Measurements from ENCODE around the gene TPM1. TPM values are rescaled to one million over a fixed set of nuclear protein-coding genes. Genes with fewer than 3 reads are reported as not detected.

Gene TPM1
- total RNA-seq, 1 donor from 2014 or later = 106 TPM

DNA sequence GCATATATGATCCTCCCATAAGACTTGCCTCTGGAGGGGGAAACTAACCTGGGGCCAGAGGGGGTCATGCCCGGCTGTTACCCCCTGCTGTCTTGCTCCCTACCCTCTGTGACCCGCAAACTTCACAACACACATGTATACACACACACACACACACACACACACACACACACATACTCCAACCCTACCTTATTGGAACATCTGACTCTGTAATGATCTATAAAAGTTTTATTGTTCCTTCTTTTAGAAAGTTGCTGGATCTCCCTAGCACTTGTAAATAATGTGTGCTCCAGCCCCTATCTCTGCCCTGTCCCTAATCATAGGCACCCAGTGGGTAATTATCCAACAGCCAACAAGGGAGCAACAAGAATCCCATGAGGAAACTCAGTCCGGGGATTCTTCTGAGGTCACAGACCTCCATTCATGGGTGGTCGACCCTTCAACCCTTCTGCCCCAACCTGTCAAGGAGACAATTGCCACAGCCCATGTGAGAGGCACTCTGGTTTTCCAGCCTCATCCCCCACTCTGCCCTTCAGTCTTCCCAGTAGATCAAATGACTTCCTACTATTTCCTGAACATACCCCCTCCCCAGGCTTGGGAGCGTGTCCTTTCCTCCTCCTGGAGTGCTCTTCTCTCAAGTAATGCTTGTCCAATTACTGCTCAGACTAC, 14.0 kb upstream of the TPM1 start:
- DNase-seq (ENCODE audit: low spot score) = no peak
- H3K27me3 Mint-ChIP-seq (ENCODE audit: unreplicated experiment) = peaks cover 1% of the 10 kb centered on the region
- H3K36me3 Mint-ChIP-seq (ENCODE audit: low read depth, unreplicated experiment) = no peaks in the 10 kb centered on the region
- no peak overlapping the region for H3K4me3 Mint-ChIP-seq (ENCODE audit: unreplicated experiment)
- peaks cover 3% of the 10 kb centered on the region for H3K4me1 Mint-ChIP-seq (ENCODE audit: unreplicated experiment)
- H3K9me3 Mint-ChIP-seq (ENCODE audit: unreplicated experiment) = no peaks in the 10 kb centered on the region
- no peak overlapping the region for H3K27ac Mint-ChIP-seq (ENCODE audit: unreplicated experiment)
- TF ChIP-seq, protein P1, sequence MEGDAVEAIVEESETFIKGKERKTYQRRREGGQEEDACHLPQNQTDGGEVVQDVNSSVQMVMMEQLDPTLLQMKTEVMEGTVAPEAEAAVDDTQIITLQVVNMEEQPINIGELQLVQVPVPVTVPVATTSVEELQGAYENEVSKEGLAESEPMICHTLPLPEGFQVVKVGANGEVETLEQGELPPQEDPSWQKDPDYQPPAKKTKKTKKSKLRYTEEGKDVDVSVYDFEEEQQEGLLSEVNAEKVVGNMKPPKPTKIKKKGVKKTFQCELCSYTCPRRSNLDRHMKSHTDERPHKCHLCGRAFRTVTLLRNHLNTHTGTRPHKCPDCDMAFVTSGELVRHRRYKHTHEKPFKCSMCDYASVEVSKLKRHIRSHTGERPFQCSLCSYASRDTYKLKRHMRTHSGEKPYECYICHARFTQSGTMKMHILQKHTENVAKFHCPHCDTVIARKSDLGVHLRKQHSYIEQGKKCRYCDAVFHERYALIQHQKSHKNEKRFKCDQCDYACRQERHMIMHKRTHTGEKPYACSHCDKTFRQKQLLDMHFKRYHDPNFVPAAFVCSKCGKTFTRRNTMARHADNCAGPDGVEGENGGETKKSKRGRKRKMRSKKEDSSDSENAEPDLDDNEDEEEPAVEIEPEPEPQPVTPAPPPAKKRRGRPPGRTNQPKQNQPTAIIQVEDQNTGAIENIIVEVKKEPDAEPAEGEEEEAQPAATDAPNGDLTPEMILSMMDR (IDR thresholded peaks at IDR 0.05; ENCODE audit: unreplicated experiment) = no peak

DNA sequence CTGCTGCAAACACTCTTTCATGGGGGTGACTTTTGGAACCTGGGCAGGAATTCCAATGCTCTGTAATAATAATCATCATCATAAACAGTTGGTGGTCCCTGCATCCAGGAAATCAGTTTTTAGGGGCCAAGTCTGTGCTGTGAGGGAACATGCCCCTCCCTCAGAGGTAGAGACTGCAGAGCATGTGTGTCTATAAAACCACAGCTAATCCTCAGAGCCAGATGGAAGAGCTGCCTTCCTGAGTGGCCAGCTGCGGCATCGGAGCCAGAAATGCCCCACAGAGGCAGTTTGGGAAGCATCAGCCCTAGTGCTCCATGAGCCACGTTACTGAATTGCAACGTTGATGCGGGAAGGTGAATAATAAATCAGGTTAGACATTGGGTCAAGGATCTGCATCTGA, 12.9 kb upstream of the TPM1 start:
- Mint-ChIP-seq H3K27ac (ENCODE audit: unreplicated experiment) (no peak overlapping the region), H3K4me3 (ENCODE audit: unreplicated experiment) (no peak overlapping the region)
- DNase-seq (ENCODE audit: low spot score) = no peak

GRCh38 chr15:63030101-63030551, 12.4 kb upstream of the TPM1 start:
- no peaks in the 10 kb centered on the region for H3K36me3 Mint-ChIP-seq (ENCODE audit: low read depth, unreplicated experiment)
- peaks cover 1% of the 10 kb centered on the region for H3K27me3 Mint-ChIP-seq (ENCODE audit: unreplicated experiment)

More for the DNA sequence above, 12.9 kb upstream of the TPM1 start:
- H3K9me3 Mint-ChIP-seq (ENCODE audit: unreplicated experiment) = no peaks in the 10 kb centered on the region
- H3K4me1 Mint-ChIP-seq (ENCODE audit: unreplicated experiment) = peaks cover 3% of the 10 kb centered on the region
- peaks cover 1% of the 10 kb centered on the region for H3K27me3 Mint-ChIP-seq (ENCODE audit: unreplicated experiment)
- no peaks in the 10 kb centered on the region for H3K36me3 Mint-ChIP-seq (ENCODE audit: low read depth, unreplicated experiment)
- TF ChIP-seq, protein P1 (IDR thresholded peaks at IDR 0.05; ENCODE audit: unreplicated experiment) = no peak

GRCh38 chr15:63034578-63034977, 8.0 kb upstream of the TPM1 start:
- Mint-ChIP-seq H3K4me3 (ENCODE audit: unreplicated experiment) (no peak overlapping the region), H3K36me3 (ENCODE audit: low read depth, unreplicated experiment) (no peaks in the 10 kb centered on the region), H3K9me3 (ENCODE audit: unreplicated experiment) (no peaks in the 10 kb centered on the region), H3K27ac (ENCODE audit: unreplicated experiment) (no peak overlapping the region), H3K27me3 (ENCODE audit: unreplicated experiment) (no peaks in the 10 kb centered on the region), H3K4me1 (ENCODE audit: unreplicated experiment) (no peaks in the 10 kb centered on the region)
- no peak for DNase-seq (ENCODE audit: low spot score)
- TF ChIP-seq, protein P1 (IDR thresholded peaks at IDR 0.05; ENCODE audit: unreplicated experiment) = no peak

More at GRCh38 chr15:63030101-63030551, 12.4 kb upstream of the TPM1 start:
- Mint-ChIP-seq H3K27ac (ENCODE audit: unreplicated experiment) (no peak overlapping the region), H3K9me3 (ENCODE audit: unreplicated experiment) (no peaks in the 10 kb centered on the region), H3K4me3 (ENCODE audit: unreplicated experiment) (no peak overlapping the region), H3K4me1 (ENCODE audit: unreplicated experiment) (peaks cover 3% of the 10 kb centered on the region)
- DNase-seq (ENCODE audit: low spot score) = no peak
- TF ChIP-seq, protein P1 (IDR thresholded peaks at IDR 0.05; ENCODE audit: unreplicated experiment) = no peak

DNA sequence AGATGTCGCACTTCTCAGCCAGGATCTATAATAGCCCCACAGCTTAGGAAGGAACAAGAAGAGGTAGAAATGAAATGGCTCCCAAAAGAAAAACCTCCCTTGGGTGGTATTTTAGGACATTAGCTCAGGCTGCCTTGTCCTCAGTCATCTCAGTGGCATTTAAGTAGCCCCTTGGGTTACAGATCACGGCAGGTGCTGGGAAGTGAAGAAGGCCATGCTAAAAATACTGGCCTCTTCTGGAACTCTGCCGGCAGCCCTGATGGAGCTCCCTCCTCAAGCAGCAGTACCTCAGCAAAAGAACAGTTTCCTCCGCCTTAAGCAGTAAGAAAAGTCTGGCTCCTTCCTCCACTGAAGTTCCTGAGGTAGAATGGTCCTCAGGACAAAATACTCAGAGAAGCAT, 7.3 kb upstream of the TPM1 start:
- H3K27me3 Mint-ChIP-seq (ENCODE audit: unreplicated experiment) = no peaks in the 10 kb centered on the region
- TF ChIP-seq, protein P1 (IDR thresholded peaks at IDR 0.05; ENCODE audit: unreplicated experiment) = no peak
- no peaks in the 10 kb centered on the region for H3K9me3 Mint-ChIP-seq (ENCODE audit: unreplicated experiment)
- no peak overlapping the region for H3K4me3 Mint-ChIP-seq (ENCODE audit: unreplicated experiment)
- no peaks in the 10 kb centered on the region for H3K36me3 Mint-ChIP-seq (ENCODE audit: low read depth, unreplicated experiment)
- DNase-seq (ENCODE audit: low spot score) = no peak
- no peaks in the 10 kb centered on the region for H3K4me1 Mint-ChIP-seq (ENCODE audit: unreplicated experiment)
- no peak overlapping the region for H3K27ac Mint-ChIP-seq (ENCODE audit: unreplicated experiment)

Measured in endothelial cell (in vitro differentiated cells).